Astrocyte (in vitro differentiated cells and primary cell): ENCODE measurements around the gene EYS.

Experiments used
- CTCF ChIP-seq: IDR thresholded peaks from 2 replicates; pipeline ENCODE4 v1.5.1; 2011; ENCODE audit warnings: low read depth, mild to moderate bottlenecking, inconsistent platforms, low read length, moderate library complexity; ENCODE audit not compliant: insufficient read depth
- EZH2 ChIP-seq: IDR thresholded peaks from 2 replicates; pipeline ENCODE4 v1.6.1; 2012; ENCODE audit warnings: mild to moderate bottlenecking, low read length, inconsistent platforms; ENCODE audit not compliant: insufficient read depth

DNA sequence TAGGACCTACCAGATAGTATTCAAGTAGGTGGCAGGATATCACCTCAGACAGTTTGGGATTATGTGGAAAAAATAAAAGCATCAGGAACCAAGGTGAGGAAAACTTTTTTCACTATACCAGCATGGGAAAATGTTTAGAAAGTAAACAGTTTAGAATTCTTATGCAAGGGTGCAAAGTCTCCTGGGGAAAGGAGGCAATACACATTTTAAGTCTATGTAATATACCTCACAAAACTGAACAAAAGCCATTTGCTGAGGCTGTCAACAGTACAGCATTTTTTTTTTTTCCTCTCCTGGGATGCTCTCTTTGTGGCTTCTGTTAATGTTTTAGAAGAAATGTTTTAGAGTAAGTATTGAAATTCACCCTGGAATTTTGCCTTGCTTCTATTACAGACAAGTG lies 1997.9 kb downstream of the EYS start:
- TF ChIP-seq CTCF, result no peak
- no peak for TF ChIP-seq EZH2
